Stimulated activated CD4-positive, alpha-beta T cell treated with anti-CD3 and anti-CD28 coated beads, Interleukin-2, amount 100 ng/mL, for 4 hours (primary cell): ENCODE results near the gene BICDL2.

Source experiments
- DNase-seq: peaks from one replicate; pipeline ENCODE4 v3.0.0-alpha.2; 2020; ENCODE audit warnings: low read depth

BICDL2 gene

GRCh38 chr16:3010510-3010909 lies 26.2 kb downstream of the BICDL2 start:
- no peak for DNase-seq

- DNase-seq: no peak
These were observed 27.0 kb downstream of the BICDL2 start for GRCh38 chr16:3009568-3010390.

DNA sequence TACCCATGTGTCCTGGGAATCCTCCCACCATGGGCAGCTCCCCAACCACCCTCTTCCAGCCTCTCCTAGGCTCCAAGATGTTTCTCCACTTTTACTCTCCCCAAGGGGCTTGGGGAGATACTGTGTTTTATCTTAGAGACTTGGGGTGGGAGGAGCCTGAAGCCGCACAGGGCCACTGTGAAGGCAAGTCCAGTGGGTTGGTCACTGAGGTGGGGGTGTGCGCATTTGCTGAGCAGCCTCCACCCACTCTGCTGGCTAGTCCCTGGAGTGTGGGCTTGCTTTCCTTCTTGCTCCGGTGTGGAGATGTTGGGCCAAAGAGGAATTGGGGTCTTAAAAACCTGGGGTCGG lies 28.1 kb downstream of the BICDL2 start:
- no peak for DNase-seq

DNA sequence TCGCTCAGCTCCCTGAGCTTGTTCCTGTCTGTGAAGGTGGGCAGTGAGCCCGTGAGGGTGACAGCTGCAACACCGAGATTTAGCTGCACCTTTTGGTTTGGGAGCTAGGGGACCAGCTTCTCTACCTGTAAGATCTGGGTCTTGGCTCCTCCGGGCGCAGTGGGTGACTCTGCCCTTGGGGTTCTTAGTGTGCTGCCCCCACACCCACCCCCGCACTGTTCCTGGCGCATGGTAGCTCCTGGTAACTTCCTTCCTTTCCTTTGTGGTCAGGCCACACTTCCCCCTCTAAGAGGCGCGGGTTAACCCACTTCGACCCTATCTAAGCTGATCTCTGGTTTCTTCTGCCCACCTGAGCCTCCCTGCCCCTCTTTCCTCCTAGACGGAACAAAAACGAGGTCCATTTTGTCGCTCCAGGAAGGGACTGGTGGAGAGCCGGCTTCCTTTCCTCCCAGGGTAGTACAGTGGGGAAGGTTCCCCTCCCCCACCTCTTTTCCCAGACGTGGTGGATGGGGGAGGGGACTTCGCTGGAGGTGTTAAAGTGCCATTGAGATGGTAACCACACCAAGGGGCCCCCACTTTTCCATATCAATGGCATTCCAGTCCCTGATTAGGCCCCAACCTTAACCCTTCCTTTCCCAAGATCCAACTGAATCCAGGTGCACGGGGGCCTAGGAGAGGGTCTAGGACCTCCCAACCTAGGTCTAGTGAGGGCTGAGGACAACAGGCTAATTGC lies 28.6 kb downstream of the BICDL2 start:
- no peak for DNase-seq

DNA sequence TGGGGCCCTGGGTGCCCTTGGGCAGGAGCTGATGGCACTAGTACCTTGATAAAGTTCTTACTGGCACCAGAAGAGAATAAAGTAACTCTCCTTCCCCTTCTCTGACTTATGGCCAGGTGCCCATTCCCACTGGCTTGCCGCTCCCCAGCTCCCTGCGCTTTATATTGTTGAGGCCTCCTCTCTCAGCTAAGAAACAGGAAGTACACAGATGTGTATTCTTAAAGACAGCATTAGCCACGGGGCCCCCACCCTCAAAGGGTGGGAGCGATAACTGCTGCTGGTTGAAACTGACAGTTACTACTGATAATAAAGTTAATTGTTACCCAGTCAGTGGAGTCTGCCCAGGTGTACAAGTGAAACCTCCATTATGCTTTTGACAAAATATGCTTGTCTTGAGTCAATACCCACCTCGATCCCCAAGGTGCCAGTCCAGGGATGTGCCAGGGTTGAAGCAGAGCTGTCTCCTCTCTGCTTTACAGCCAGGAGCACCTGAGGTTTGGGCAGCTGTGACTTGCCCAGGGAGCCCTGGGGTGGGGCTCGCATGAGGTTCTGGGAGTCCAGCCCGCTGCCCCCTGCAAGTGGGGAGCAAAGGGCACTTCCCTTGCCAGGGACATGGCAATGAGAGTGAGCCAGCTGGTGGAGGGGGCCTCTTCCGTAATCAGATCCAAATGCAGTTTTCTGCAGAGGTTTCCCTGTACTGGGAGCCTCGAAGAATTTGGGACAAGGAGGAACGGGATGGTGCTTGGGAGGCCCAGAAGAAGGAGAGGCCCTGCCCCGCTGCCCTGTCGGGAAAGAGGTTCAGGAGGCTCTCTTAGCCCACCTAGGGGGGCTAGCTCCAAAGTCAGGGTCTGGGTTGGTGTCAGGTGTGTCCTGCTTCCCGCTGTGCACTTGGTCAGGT lies 29.4 kb downstream of the BICDL2 start:
- no peak for DNase-seq

DNA sequence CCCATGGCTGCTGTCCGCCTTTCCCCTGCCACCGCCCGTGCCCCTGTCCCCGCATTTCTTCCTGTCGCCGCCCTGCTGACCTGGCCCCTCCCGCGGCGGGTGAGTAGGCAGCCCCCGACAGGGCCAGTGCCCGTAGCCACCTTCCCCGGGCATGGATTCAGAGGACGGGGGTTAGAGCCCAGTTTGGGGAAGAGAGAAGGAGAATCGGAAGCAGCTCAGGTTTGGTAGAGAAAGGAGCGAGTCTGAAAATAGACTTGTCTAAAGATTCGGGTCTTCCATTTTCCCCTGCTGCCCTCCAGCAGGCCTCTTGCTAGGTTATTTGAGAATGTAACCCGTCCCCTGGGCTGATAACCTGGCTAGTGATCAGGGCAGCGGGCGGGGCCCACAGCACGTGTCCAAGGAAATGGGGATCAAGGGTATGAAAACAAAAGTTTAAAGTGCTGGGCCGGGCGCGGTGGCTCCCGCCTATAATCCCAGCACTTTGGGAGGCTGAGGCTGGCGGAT lies 31.9 kb downstream of the BICDL2 start:
- no peak for DNase-seq

DNA sequence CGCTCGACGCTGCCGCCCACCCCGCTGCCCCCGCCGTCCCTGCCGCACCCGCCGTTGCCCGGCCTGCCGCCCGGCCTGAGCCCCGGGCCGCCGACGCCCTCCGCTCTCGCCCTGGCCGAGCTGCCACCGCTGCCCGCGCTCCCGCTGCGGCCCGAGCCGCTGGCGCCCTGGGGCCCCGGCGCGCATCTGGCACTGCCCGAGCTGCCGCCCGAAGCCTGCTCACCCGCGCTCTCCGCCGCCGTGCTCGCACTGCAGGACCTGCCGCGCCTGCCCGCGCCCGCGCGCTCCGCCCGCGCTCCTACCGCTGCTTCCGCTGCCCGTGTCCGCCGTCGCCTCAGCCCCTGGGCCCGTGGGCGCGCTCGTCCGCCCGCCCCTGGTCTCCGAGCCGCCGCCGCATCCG lies 32.4 kb downstream of the BICDL2 start:
- DNase-seq: no peak

GRCh38 chr16:3003582-3004270 lies 33.0 kb downstream of the BICDL2 start:
- peak; percentile 95 for DNase-seq

- no peak for DNase-seq
These were observed 35.4 kb downstream of the BICDL2 start for GRCh38 chr16:3001316-3001715.

DNA sequence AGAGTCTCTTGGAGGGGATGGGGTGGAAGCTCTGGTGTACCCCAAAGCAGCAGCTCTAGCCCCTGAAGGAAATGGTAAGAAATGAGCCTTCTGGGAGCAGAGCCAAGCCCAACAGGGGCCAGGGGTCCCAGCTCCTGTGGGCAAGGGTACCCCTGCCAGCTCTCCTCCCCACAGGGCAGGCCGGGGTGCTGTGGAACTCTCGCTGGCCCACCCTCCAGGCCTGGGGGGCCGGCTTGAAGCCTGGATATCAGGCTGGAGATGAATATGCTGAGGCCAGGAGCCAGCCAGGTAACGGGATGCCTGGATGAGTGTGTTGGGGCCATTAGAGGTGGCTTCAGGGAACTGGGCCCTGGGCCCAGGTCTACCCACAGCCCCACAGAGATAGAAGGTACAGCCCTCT lies 36.2 kb downstream of the BICDL2 start:
- no peak for DNase-seq

- DNase-seq: no peak
These were observed 36.8 kb downstream of the BICDL2 start for GRCh38 chr16:2999929-3000328.

DNA sequence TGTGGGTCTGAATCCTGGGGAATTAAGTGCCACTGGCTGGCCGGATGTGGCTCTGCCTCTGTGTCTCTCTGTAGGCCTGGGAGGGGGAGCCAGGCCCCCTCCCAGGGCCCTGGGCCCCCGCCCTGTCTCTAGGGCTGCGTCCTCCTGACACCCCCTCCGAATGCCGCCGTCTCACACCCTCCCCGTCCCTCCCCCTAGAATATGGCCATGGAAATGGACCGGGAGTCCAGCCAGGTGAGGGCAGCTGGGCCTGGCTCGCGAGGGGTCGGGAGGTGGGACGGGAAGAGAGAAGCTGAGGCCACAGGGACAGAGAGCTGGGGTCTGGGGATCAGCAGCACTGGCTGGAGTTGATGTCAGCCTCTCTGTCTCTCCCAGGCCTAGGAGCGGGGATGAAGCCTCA lies 40.4 kb downstream of the BICDL2 start:
- no peak for DNase-seq

DNA sequence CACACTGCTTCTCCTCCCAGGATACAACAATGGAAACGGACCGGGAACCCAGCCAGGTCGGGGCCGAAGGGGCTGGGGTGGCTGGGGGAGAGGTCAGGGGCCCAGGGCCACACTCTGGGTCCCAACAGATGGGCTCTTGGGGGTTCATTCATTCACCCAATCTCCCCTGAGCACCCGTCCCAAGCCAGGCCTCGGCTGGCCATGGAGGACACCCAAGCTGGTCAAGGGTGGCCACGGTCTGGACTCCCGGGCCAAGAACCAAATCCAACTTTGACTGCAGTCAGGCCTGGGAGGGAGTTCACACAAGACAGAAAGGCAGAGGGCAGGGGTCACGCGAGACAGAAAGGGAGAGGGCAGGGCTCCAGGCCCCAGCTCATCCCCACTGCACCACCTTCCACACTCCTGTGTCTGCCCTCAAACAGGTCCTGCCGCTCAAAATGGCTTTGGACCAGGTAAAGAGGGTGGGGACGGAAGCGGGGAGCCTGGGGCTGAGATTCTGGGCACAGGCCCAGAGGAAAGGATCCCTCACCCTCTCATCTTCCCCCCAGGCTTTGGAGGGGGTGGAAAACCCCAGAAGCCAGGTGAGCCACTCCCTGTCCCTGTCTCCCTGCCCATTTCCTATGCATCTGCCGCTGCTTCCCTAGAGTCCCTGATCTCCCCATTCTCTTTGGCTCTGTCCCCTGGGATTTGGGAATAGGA lies 44.2 kb downstream of the BICDL2 start:
- no peak for DNase-seq

DNA sequence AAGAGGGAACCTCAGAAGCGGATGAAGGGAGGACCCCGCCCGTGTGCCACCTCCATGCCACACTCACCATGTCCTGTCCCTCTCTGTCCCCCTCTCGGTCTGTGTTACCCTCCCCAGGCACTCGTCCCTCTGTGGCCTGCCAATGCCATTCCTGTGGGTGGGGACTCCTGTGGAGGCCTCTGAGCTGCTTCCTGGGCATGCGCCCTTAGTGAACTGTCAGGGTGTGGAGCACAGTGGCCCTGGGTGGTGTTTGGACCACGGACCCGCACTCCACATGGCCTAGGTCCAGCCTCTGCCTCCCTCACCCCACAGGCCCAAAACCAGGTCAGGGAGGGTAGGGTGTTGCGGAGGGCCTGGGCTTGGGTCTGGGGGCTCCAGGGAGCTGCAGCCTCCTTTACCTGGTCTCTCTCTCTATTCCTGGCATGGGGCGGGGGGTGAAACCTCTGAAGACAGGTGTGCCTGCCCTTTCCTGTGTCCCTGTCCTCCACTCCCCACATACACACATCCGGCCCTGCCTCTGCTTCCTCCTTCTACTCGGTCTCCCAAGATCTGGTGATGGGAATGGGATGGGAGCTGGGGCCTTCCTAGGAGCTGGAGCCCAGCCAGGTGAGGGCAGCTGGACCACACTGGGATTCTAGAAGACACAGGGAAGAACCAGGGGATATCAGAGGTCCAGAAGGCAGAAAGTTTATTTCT lies 45.0 kb downstream of the BICDL2 start:
- DNase-seq: no peak

GRCh38 chr16:2990891-2991290 lies 45.9 kb downstream of the BICDL2 start:
- DNase-seq: no peak

DNA sequence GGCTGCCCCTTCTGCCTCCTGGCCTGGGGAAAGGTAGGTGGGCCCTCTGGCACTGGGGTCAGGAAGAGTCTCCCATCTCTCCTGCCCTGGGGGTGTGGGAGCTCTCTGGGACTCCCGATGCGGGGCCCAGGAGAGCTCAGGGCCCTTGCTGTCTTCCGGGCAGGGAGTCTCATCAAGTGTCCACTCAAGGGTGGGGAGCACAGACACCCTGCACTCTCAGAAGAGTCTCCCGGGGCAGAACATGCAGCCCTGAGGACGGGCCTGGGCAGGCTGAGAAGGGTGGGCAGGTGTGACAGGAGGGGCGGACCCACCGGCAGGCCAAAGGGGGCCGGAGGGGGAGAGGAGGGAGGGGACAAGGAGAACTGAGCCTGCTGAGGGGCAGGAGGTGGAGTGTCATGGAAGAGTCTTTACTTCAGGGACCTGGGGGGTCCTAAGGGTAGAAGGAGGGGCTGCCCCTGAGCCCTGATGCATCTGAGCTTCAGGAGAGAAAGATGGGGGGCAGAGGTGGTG lies 48.1 kb downstream of the BICDL2 start:
- DNase-seq: no peak

DNA sequence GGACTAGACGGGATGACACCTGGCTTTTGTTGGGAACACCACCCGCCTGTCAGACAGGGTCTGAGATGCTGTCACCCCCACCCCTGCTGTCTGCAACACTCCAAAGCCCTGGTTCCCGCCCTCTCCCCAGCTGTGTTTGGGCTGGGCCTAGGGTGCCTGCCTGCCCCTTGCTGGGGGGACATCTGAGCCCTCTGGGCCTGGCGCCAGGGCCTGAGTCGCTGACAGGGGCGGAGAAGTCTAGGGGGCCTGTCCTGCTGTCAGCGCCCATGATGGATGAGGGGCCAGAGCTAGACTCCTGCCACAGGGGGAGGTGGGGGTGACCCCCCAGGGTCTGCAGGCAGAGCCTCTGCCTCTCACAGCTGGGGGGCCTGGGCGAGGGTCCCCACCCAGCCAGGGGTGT lies 48.9 kb downstream of the BICDL2 start:
- DNase-seq: no peak

DNA sequence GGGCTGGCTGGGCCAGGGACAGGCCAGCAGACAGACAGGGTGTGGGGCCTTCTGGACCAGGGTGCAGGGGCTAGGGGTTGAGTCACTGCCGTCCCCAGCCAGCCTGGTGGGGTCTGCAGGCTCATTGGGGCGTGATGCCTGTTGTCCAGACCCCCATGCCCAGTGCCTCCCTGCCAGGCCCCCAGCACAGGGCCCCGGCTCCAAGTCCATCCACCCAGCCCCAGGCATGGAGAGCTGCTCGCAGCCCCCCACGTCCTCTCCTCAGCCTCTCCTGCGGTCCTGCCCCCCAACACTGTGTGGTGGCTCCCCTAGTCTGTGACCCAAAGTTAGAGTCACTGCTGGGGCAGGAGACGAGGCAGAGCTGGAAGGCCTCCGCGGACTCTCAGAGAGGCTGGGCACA lies 49.5 kb downstream of the BICDL2 start:
- no peak for DNase-seq

- no peak for DNase-seq
These were observed 50.0 kb downstream of the BICDL2 start for GRCh38 chr16:2986623-2987188.

DNA sequence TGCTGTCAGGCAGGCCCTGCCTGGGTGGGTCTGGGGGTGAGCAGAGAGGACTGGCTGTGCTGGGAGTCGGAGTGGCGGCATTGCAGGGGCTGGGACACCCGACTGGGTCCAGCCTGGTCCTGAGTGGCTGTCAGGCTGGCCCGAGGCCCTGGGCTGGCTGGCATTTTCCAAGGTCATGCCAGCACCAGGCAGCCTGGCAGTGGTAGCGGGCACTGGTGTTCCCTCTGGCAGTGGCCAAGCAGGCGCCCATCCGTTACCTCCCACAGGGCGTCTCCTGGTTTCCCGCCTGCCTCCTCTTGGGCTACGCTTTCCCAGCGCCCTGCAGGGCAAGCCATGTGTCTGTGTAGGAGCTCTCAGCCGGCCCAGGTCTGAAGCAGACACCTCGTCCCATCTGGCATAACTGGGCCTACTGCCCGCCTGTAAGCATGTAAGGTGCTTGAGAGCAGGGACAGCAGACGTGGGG lies 50.8 kb downstream of the BICDL2 start:
- no peak for DNase-seq
